ENCODE results near the gene SMAD3.
"Not testable (repeated sequence)": the region's sequence is repeated elsewhere in the genome, so short reads cannot be mapped to it uniquely, and the experiment has no call there.

DNA sequence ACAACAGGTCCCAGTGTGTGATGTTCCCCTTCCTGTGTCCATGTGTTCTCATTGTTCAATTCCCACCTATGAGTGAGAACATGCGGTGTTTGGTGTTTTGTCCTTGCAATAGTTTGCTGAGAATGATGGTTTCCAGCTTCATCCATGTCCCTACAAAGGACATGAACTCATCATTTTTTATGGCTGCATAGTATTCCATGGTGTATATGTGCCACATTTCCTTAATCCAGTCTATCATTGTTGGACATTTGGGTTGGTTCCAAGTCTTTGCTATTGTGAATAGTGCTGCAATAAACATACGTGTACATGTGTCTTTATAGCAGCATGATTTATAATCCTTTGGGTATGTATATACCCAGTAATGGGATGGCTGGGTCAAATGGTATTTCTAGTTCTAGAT lies 44.7 kb upstream of the SMAD3 start:
- TF ChIP-seq, protein P1, sequence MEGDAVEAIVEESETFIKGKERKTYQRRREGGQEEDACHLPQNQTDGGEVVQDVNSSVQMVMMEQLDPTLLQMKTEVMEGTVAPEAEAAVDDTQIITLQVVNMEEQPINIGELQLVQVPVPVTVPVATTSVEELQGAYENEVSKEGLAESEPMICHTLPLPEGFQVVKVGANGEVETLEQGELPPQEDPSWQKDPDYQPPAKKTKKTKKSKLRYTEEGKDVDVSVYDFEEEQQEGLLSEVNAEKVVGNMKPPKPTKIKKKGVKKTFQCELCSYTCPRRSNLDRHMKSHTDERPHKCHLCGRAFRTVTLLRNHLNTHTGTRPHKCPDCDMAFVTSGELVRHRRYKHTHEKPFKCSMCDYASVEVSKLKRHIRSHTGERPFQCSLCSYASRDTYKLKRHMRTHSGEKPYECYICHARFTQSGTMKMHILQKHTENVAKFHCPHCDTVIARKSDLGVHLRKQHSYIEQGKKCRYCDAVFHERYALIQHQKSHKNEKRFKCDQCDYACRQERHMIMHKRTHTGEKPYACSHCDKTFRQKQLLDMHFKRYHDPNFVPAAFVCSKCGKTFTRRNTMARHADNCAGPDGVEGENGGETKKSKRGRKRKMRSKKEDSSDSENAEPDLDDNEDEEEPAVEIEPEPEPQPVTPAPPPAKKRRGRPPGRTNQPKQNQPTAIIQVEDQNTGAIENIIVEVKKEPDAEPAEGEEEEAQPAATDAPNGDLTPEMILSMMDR (conservative IDR thresholded peaks at IDR 0.05): not testable (repeated sequence)
- not testable (repeated sequence) for TF ChIP-seq ZFX (IDR thresholded peaks at IDR 0.05)

All from C4-2B (cell line).